ENCODE data around the gene GNG14.
"Not testable (repeated sequence)": the region's sequence is repeated elsewhere in the genome, so short reads cannot be mapped to it uniquely, and the experiment has no call there.

GNG14 gene

DNA sequence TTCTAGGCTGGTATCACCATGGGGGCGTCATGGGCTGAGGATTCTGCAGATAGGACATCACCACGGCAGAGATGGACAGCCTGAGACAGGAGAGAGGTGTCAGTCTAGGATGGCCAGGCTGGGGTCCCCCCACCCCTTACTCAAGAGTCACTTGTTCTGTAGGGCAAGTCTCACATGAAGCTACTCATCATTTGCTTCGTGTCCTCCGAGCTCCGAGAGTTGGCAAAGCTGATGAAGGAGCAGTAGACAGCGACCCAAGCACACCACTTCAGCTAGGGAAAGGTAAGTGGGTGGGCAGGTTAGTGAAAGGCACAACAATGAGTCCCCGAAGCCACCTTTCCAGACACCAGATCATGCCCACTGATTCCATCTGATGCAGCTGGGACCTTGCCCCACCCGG, 19.5 kb upstream of the GNG14 start:
- DNase-seq = no peak

DNA sequence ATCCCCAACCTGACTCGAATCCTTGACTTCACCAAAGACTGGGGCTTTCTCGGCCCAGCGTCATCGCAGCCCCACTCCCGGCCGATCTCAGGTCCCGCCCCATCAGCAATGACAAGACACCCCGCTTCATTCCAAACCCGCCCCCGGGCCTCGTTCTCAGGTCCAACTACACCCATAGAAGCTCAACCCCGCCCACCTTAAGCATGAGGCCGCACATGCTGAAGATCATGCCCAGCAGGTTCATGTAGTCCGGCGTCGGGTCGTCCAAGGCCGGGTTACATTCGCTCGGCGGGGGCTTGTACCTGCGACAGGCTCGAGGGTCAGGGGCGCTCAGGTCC, 18.9 kb upstream of the GNG14 start:
- no peak for DNase-seq

DNA sequence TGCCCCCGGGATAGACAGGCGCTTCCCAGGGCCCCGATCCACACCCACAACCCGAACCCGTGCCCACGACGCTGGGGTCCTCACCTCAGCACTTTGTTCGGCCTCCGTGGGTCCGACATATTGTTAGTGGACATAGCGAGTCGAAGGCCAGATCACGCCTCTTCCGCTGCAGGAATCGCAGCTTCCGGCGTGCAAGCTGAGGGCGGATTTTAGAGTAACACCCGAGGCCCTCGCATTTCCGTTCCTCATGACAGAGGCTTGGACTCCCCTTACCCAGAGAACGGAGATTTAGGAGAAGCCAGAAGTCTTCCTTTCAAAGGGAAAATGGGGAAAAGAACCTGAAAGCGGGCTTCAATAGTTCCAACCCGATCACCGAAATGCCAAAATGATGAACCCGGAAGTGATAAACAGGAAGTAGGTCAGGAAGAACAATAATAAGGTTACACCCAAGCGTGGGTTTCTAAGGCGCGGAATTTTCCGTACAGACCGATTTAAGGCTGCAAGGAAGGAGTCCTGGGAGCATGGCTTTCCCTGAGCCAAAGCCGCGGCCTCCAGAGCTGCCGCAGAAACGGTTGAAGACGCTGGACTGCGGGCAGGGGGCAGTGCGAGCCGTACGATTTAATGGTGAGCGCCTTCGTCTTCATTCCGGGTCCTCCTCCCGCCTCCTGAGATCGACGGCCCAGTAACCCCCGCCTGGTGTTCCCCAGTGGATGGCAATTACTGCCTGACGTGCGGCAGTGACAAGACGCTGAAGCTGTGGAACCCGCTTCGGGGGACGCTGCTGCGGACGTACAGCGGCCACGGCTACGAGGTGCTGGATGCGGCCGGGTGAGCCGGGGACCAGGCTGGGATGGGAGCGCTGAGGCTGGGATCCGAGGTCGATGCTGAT, 18.3 kb upstream of the GNG14 start:
- peak; percentile 19 to 74 for DNase-seq

DNA sequence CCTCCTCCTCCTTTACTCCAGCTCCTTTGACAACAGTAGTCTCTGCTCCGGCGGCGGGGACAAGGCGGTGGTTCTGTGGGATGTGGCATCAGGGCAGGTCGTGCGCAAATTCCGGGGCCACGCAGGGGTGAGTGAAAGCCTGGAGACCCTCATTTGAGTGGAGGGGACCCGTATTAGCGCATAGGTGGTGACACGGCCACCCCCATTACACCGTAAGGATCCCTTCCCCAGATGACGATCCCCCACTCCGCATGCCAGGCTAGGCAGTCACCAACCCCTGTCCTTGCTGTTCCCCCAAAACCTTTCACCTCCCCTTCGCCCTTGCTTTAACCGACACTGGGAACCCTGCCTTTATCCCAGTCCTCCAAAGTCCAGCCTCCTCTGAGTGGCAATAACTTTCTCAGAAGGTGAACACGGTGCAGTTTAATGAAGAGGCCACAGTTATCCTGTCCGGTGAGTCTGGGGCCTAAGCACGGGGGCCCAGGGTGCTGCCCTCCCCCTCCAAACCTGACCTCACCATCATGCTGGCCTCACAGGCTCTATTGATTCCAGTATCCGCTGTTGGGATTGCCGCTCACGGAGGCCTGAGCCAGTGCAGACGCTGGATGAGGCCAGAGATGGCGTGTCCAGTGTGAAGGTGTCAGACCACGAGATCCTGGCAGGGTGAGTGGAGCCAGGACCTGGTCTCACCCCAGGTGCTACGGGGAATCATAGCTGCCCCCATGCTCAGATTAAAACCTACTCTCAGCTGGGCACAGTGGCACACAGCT, 17.5 kb upstream of the GNG14 start:
- no peak for DNase-seq

DNA sequence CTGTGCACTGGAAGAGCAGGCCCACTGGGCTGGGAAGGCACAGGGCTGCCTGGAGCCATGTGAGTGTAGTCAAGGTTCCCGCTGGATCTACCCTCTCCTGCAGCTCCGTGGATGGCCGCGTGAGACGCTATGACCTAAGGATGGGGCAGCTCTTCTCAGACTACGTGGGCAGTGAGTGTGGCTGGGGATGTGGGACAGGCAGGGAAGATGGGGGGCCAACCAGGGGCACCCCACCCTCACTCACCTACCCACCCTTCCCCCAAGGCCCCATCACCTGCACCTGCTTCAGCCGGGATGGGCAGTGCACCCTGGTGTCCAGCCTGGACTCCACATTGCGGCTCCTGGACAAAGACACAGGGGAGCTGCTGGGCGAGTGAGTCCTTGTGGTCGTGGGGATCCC, 15.1 kb upstream of the GNG14 start:
- DNase-seq = peak in 1 of 2 experiments; percentile 7

DNA sequence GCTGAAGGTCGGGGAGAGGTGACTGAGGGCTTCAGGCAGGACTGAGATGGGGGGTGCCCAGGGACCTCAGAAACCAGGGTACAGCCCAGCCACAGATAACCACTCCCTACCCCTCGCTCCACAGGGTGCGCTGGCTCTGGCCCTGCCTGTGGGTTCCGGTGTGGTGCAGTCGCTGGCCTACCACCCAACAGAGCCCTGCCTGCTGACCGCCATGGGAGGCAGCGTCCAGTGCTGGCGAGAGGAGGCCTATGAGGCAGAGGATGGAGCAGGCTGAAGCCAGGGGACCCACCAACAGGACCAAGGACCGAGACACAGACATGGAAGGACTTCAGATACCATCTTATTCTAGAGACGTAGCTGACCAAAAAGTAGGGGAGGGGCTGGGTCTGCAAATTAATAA, 12.4 kb upstream of the GNG14 start:
- no peak for DNase-seq

DNA sequence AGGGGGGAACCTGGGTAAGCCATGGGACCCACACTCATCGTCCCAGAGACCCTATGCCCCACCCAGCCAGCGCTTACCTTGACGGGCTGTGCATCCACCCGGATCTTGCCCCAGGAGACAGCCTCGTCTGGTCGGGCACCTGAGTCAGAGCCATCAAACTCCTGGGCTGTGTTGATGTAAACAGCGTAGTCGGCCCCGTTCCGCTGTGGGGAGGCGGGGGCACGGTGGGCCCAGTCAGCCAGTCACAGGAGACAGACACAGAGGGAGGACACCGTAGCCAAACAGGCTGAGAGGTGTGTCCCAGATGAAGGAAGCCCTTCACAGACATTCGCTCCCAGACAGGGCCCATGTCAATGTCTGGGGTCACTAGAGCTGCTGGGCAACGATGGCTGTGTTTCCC, 11.9 kb upstream of the GNG14 start:
- DNase-seq = no peak

DNA sequence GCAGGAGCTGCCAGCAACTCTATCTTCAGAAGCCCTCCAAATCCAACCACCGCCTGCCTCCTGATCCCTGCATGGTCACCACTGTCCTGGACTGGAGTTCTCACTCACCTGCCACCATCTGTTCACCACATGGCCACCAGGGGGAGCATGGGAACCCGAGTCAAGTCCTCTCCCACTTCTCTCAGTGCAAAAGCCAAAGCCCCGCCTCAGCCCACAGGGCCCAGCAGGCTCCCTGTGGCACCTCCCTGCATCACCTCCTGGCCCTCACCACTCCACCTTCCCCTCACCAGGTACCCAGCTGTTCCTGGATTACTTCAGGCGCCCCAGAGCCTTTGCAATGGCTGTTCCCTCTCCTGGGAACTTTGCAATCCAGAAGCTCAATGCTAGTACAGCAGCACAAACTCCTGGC, 11.4 kb upstream of the GNG14 start:
- peak; percentile 28 to 76 for DNase-seq

DNA sequence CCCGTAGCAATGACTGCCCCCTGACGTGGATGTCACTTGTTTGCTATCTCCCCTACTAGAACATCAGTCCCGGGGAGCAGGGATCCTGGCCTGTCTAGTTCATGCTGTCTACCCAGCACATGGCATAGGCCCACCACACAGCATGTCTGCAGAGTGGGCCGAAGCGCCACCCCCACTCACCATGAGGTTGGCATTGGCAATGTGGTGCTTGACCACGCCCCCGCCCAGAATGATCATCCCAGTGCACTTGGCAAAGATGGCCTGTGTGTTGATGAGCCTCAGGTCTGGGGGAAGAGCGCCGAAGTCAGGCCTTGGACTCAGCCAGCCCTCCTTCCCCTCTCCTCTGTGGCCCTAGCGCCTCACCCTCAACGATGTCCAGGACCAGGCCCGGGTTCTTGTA, 10.9 kb upstream of the GNG14 start:
- no peak for DNase-seq

DNA sequence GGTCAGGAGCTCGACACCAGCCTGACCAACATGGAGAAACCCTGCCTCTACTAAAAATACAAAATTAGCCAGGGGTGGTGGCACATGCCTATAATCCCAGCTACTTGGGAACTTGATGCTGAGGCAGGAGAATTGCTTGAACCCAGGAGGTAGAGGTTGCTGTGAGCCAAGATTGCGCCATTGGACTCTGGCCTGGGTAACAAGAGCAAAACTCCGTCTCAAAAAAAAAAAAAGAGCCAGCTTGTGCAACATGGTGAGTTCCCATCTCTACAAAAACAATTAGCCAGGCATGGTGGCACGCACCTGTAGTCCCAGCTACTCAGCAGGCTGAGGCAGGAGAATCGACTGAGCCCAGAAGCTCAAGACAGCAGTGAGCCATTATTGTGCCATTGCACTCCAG, 9.8 kb upstream of the GNG14 start:
- not testable (repeated sequence) for DNase-seq

DNA sequence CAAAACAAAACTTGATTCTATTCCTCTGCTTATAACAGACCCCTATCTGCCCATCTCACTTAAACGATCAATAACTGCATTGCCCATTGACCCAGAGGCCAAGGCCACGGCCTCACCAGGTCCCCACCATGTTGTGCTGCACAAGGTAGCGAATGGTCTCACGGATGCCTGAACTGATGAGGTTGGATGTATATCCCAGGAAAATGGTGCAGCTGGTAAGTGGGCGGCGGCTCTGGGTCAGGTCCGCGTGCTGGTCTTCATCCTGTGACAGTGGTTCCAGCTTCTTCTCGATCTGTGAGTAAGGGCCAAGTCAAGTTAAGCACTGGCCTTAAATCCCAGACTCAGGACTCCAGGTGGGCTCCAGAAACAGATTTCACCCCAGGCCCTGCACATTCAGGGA, 7.8 kb upstream of the GNG14 start:
- DNase-seq = no peak

DNA sequence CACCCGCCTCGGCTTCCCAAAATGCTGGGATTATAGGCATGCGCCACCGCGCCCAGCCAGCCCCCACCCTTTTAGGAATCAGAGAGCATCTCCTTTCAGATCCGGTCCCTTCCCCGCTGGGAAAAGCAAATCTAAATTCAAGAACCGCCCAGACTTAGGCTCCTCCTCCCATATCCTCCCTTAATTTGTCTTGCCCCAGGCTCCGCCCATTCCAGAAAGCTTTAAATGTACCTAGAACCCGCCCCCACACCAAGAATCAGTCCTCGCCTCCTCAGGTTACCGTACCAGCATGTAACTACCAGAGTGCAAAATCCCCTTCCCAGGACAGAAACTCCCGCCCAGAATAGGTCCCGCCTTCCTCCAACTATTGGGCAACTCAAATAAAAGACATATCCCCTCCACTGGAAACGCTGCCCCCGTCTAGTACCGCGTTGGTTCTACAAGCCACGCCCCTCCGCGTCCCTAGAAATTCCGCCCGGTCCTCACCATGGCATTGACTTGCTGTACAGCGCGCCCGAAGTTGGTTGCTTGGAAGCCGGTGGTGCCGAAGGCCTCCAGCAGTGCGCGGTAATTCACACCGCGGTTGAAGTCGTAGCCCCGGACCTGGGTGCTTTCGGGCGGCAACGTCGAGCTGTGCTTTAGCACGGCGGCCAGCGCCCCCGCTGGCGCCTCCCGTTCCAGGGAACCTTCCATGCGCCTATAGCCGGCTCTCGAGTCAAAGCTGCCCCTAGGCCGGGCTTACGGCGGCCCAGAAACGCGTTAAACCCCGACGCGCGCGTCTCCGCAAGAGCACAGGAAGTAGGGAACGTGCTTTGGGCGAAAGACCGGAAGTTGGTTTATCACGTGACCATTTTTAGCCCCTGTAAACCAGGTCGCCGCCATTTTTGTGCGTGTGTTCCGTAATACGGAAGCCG, 6.5 kb upstream of the GNG14 start, which contains the start of gene DHPS:
TSS of gene DHPS (minus strand) at position 807 of the 914 bp plus-strand sequence. CDS start at position 693, 114 bp downstream.
- DNase-seq = peak; percentile 94

DNA sequence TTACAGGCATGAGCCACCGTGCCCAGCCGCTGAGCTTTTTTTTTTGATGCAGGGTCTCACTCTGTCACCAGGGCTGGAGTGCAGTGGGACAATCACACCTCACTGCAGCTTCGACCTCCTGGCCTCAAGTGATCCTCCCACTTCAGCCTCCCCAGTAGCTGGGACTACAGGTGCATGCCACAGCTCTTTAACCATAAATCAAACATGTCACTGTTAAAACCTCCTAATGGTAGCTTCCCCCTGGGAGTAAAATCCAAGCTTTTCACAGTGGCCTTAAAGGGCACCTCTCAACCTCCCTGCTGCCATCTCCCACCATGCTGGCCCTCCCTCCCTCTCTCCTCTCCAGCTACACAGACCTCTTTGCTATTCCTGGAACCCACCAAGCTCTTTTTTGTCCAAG, 2.0 kb upstream of the GNG14 start:
- no peak for DNase-seq

DNA sequence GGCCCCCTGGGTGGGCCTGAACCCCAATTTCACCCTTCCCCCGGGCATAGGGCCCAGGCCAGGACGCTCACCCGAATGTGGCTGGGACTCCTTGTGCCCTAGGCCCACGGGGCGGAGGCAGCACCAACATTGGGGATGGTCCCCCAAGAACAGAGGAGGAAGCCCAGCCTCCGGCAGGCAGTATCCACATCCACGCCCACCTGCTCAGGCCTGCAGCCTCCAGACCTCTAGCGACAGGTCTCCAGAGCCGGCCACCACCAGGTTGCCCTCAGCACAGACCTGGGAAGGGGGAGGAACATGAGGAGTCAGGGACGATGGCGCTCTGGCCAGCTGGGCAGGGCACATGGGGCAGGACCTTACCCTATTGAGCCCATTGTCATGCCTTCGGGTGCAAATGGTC, 1.2 kb downstream of the GNG14 start:
- DNase-seq = no peak

DNA sequence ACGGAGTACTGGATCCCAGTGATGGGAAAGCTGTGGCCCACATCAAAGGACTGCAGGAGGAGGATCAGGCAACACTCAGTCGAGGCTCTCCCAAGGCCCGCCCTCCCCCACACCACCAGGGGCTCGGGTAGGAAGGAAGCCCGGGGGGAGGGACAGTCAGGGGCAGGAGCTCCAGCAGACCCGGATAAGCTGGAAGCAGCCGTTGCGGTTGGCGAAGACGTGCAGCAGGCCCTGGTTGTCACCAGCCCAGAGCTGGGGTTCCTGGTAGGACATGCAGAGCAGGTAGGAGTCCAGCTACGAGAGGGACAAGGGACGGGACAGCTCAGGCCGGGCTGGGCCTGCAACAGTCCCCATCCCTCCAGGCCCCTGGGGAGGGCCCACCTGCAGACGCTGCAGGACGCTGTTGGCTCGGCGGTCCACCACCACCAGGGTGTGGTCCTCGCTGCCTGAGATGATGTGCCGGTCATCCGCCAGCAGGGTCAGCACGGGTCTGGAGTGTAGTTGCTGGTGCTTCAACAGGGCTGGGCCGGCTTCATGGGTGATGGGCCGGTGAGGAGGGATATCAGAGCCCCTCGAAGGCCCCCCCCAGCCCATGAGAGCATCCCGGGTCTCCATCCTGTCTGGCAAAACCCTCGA, 1.9 kb downstream of the GNG14 start:
- DNase-seq = no peak

DNA sequence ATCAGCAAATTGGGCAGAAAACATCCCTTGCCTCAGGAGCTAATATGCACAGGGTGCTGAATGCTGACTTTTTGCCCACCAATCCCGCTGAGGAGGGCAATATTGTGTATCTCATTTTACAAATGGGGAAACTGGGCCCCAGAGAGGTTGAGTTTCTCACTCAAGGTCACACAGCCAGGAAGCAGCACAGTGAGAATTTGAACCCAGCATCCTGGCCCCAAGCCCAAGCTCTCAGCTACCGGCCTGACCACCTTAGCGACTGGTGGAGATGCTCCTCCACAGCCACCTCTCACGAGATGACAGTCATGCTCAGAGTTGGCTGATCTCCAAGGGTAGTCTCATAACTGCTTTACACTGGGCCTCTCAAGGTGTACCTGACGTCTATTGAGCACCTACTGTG, 5.2 kb downstream of the GNG14 start:
- no peak for DNase-seq

DNA sequence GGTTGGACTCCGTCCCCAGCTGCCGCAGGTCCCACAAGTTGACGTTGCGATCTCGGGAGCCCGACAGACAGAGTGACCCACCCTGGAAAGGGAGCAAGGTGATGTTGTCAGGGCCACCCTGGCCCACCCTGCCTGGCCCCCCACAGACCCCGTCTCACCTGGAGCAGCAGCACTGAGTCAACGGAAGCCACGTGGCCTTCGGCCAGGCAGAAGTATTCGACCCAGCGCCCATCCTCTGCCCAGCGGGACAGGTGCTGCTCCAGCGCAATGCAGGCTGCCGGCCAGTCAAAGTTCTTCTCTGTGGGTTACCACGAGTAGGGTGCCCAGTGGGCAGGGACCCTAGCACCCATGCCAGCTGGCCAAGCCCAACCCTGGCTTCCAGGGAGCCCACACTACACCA, 6.8 kb downstream of the GNG14 start:
- no peak for DNase-seq

DNA sequence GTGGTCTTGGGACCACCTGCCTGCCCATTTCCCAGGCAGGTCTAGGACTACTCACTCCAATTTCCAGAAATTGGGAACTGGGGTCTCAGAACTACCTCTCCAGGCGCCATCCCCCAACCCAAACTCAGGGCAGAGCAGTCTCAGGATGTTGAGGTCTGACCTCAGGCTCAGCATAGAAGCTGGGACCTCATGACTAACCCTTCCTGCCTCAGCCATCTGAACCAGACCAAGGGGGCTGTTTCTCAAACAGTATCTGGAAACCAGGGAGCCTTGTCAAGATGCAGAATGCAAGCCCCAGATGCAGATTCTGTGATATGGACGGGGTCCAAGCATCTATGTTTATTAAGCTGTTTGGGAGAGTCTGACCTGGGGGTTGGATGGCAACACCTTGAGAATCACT, 7.3 kb downstream of the GNG14 start:
- DNase-seq = no peak

DNA sequence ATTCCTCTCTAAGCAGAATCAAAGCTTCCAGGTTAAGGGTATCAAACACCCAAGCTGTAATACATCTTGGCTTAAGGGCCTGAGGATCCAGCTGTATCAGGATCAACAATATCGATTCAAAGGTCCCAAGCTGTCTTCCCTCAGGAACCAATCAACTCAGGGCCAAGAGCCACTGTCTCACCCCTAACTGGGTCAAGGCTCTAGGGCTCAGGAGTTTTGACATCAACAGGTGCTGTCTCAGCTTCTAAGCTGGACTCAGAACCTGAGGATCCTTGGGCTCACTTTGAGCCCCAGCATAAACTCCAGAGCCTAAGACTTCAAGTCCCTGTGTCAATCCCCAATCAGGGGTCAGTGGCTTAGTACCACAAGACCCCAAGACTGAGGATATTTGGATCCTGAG, 7.7 kb downstream of the GNG14 start:
- DNase-seq = no peak

DNA sequence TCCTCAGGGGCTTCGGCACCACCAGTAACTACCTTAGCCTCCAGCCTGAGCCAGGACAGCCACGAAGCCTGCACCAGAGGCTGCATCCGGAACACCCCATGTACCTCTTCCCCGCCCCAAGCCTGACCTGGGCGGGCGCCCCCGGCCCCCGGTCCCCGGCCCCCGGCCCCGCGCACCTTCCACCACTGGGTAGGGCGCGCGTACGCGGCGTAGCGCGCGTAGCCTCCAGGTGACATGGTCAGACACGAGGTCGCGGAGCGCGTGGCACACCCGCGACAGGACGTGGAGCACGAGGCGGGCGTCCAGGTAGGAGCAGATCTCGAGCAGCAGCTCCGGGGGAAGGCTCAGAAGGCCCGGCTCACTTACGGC, 8.2 kb downstream of the GNG14 start:
- no peak for DNase-seq

DNA sequence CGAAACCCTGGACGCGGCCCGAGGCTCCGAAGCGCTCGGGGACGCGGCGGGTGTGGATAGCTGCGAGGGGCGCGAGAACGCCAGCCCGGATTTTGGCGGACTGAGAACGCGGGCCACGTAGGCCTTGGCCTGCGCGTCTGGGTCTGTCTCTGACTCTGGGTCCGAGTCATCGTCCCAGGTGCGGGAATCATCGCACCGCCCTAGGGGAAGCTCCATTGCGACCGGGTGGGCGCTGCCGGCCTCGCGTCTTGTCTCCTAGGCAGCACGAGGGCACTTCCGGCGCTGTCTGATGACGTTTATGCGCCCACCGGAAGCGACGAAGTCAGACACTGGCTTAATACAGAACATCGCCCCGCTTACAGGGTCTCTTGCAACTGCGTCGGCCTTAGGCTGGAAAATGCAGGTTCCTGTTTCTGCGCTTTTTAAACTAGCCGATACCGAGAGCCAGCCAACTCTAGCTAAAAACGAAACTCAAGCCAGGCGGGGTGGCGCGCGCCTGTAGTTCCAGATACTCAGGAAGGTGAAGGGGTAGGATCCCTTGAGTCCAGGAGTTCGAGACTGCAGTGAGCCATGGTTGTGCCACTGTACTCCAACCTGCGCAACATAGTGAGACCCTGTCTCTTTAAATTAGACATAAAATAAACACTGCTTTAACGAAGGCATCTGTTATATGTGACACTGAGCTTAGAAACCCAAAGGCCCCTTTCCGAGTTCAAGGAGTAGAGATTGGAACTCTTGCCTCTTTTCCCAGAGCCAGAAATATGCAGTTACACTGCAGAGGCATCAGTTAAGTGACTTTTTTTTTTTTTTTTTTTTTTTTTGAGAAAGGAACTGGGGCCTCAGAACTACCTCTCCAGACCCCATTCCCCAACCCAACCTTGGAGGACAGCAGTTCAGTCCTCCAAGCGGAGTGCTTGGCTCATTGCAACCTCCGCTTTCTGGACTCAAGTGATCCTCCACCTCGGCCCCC, 8.9 kb downstream of the GNG14 start, which contains the start of gene FBXW9:
TSS of gene FBXW9 (minus strand) at position 266 of the 970 bp plus-strand sequence. CDS start at position 216, 50 bp downstream.
- peak; percentile 78 to 88 for DNase-seq

Data from NCI-H526 (cell line).